IMR-90 (cell line): Measurements from ENCODE around the gene EEF1G.
A peak's percentile ranks its signal among the peaks of the same experiment; 100 is the strongest.

ENCODE experiments used
- BHLHE40 ChIP-seq: fragments of 150-350 bp; IDR thresholded peaks from 2 replicates; pipeline ENCODE4 v1.6.1; 2016; ENCODE audit warnings: mild to moderate bottlenecking, low read depth, low read length
- CEBPB ChIP-seq: IDR thresholded peaks from 2 replicates; pipeline ENCODE4 v1.6.1; 2012; ENCODE audit warnings: low read depth, low read length, improper control_type of control experiment
- CHD1 ChIP-seq: IDR thresholded peaks from 2 replicates; pipeline ENCODE4 v1.6.1; 2012; ENCODE audit warnings: low read depth, low read length, improper control_type of control experiment
- MAFK ChIP-seq: IDR thresholded peaks from 2 replicates; pipeline ENCODE4 v1.6.1; 2012; ENCODE audit warnings: low read depth, low read length, improper control_type of control experiment
- MXI1 ChIP-seq: IDR thresholded peaks from 2 replicates; pipeline ENCODE4 v1.6.1; 2012; ENCODE audit warnings: low read depth, mild to moderate bottlenecking, low read length, moderate library complexity, borderline replicate concordance
- POLR2A ChIP-seq: IDR thresholded peaks from 2 replicates; pipeline ENCODE4 v1.6.1; 2012; ENCODE audit warnings: mild to moderate bottlenecking, low read depth, low read length
- RAD21 ChIP-seq: IDR thresholded peaks from 2 replicates; pipeline ENCODE4 v1.6.1; 2012; ENCODE audit warnings: low read length, improper control_type of control experiment
- RCOR1 ChIP-seq: IDR thresholded peaks from 2 replicates; pipeline ENCODE4 v1.6.1; 2012; ENCODE audit warnings: mild to moderate bottlenecking, low read length, improper control_type of control experiment; ENCODE audit not compliant: insufficient replicate concordance
- RFX5 ChIP-seq: IDR thresholded peaks from 2 replicates; pipeline ENCODE4 v1.8.0; 2012; ENCODE audit warnings: low read depth, mild to moderate bottlenecking, low read length, moderate library complexity
- SMC3 ChIP-seq: fragments of 150-350 bp; IDR thresholded peaks from 2 replicates; pipeline ENCODE4 v1.6.1; 2016; ENCODE audit warnings: low read depth, mild to moderate bottlenecking, antibody characterized with exemption, low read length, moderate library complexity
- TF ChIP-seq, protein P1 (sequence below): fragments of 150-350 bp; IDR thresholded peaks from 2 replicates; pipeline ENCODE4 v1.6.1; 2017; ENCODE audit warnings: mild to moderate bottlenecking, antibody characterized with exemption, low read length, low read depth
- TF ChIP-seq, protein P2 (sequence below): conservative IDR thresholded peaks from 2 replicates; pipeline ENCODE4 v1.5.1; 2012; ENCODE audit warnings: mild to moderate bottlenecking, low read depth, low read length, improper control_type of control experiment
- TF ChIP-seq, protein P3 (sequence below): fragments of 150-350 bp; IDR thresholded peaks from 2 replicates; pipeline ENCODE4 v1.6.1; 2016; ENCODE audit warnings: low read depth, mild to moderate bottlenecking, low read length, moderate library complexity, borderline replicate concordance

- TF ChIP-seq, protein P1, sequence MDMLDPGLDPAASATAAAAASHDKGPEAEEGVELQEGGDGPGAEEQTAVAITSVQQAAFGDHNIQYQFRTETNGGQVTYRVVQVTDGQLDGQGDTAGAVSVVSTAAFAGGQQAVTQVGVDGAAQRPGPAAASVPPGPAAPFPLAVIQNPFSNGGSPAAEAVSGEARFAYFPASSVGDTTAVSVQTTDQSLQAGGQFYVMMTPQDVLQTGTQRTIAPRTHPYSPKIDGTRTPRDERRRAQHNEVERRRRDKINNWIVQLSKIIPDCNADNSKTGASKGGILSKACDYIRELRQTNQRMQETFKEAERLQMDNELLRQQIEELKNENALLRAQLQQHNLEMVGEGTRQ, result no peak
- TF ChIP-seq MAFK (no peak), RCOR1 (no peak), POLR2A (no peak), MXI1 (peak; percentile 60; the same call in 1 of the 2 replicates), SMC3 (no peak), RAD21 (peak; percentile 4; the same call in 1 of the 2 replicates), RFX5 (no peak), BHLHE40 (no peak), CHD1 (no peak), CEBPB (no peak)
- TF ChIP-seq, protein P2, sequence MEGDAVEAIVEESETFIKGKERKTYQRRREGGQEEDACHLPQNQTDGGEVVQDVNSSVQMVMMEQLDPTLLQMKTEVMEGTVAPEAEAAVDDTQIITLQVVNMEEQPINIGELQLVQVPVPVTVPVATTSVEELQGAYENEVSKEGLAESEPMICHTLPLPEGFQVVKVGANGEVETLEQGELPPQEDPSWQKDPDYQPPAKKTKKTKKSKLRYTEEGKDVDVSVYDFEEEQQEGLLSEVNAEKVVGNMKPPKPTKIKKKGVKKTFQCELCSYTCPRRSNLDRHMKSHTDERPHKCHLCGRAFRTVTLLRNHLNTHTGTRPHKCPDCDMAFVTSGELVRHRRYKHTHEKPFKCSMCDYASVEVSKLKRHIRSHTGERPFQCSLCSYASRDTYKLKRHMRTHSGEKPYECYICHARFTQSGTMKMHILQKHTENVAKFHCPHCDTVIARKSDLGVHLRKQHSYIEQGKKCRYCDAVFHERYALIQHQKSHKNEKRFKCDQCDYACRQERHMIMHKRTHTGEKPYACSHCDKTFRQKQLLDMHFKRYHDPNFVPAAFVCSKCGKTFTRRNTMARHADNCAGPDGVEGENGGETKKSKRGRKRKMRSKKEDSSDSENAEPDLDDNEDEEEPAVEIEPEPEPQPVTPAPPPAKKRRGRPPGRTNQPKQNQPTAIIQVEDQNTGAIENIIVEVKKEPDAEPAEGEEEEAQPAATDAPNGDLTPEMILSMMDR, result no peak
- TF ChIP-seq, protein P3, sequence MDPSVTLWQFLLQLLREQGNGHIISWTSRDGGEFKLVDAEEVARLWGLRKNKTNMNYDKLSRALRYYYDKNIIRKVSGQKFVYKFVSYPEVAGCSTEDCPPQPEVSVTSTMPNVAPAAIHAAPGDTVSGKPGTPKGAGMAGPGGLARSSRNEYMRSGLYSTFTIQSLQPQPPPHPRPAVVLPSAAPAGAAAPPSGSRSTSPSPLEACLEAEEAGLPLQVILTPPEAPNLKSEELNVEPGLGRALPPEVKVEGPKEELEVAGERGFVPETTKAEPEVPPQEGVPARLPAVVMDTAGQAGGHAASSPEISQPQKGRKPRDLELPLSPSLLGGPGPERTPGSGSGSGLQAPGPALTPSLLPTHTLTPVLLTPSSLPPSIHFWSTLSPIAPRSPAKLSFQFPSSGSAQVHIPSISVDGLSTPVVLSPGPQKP, result no peak
These were observed 34.3 kb downstream of the EEF1G start for GRCh38 chr11:62539238-62539925.
